ENCODE results near the gene PLP2.
A peak's percentile ranks its signal among the peaks of the same experiment; 100 is the strongest.
"Not testable (repeated sequence)": the region's sequence is repeated elsewhere in the genome, so short reads cannot be mapped to it uniquely, and the experiment has no call there.

PLP2 gene, protein sequence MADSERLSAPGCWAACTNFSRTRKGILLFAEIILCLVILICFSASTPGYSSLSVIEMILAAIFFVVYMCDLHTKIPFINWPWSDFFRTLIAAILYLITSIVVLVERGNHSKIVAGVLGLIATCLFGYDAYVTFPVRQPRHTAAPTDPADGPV

DNA sequence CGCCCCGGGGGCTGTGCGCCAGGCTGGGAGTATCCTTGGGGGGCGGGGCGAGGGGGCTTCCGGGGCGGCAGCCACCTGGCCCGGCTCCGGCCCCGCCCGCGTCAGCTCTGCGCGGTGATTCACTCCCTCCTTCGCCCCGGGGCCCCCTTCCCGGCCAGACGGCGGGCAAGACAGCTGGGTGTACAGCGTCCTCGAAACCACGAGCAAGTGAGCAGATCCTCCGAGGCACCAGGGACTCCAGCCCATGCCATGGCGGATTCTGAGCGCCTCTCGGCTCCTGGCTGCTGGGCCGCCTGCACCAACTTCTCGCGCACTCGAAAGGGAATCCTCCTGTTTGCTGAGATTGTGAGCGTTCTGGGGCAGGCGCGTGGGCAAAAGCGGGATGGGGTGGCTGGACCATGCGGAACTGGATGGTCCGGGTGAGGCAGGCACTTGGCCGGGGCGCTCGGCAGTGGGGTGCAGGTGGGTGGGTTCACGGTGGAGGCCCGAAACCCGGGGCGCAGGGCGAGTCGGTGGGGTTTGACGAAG is at the start of gene PLP2:
TSS of gene PLP2 (plus strand) at position 147 of the 528 bp plus-strand sequence. CDS start at position 250, 103 bp downstream.
- H3K4me3 ChIP-seq (ENCODE audit: low read depth, low read length): peak within 1 kb of the TSS; percentile 69
- TF ChIP-seq, protein P1, sequence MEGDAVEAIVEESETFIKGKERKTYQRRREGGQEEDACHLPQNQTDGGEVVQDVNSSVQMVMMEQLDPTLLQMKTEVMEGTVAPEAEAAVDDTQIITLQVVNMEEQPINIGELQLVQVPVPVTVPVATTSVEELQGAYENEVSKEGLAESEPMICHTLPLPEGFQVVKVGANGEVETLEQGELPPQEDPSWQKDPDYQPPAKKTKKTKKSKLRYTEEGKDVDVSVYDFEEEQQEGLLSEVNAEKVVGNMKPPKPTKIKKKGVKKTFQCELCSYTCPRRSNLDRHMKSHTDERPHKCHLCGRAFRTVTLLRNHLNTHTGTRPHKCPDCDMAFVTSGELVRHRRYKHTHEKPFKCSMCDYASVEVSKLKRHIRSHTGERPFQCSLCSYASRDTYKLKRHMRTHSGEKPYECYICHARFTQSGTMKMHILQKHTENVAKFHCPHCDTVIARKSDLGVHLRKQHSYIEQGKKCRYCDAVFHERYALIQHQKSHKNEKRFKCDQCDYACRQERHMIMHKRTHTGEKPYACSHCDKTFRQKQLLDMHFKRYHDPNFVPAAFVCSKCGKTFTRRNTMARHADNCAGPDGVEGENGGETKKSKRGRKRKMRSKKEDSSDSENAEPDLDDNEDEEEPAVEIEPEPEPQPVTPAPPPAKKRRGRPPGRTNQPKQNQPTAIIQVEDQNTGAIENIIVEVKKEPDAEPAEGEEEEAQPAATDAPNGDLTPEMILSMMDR (IDR thresholded peaks at IDR 0.05; ENCODE audit: low read depth, low read length): no peak

DNA sequence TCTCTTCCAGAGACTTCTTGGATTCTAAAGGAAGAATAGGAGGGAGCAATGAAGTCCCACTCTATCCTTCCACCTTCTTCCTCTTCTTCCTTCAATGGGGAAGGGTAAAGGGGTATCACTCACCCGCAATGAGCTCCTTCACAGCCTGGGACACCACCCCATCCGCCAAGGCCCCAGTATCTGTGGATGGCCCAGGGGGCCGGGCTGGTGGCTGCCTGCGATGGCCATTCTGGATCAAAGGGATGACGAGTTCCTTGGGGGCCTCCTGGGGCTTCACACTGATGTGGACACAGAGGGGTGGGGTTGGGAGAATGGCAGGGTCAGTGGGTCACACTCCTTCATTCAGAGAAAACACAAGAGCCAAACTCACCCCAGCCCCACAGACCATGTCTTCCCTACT is 49.2 kb upstream of the PLP2 start:
- peak overlapping the region; percentile 81 for H3K4me3 ChIP-seq (ENCODE audit: low read depth, low read length)
- TF ChIP-seq, protein P1 (IDR thresholded peaks at IDR 0.05; ENCODE audit: low read depth, low read length): no peak

DNA sequence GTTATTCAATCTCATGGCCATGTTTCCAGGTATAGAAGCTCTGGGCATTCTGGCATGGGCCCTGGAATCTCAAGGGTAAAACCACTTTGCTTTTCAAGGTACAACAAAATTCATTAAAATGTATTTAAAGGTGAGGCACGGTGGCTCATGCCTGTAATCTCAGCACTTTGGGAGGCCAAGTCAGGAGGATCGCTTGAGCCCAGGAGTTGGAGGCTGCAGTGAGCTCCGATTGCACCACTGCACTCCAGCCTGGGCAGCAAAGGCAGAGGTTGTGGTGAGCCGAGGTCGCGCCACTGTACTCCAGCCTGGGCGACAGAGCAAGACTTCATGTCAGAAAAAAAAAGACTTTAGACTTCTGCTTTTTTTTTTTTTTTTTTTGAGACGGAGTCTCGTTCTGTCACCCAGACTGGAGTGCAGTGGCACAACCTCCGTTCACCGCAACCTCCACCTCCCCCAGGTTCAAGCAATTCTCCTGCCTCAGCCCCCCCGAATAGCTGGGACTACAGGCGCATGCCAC is 43.9 kb upstream of the PLP2 start:
- H3K4me3 ChIP-seq (ENCODE audit: low read depth, low read length): not testable (repeated sequence)

DNA sequence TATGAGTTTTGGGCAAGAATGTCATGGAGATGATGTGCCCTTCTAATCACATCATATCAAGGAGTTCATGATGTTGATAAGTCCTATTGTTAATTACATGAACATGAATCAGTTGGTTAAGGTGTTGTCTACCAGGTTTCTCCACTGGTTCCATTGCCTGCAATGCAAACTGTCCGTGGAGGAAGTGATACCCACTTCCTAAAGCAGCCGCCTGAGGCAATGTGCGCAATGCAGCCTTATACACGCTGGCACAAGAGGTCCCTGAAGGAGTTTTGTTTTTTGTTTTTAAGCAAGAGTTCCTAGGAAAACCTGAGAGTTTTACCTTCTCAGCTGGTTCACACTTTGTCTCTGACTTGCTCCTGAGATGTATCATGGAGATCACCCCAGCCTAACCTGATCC is 42.3 kb upstream of the PLP2 start:
- TF ChIP-seq, protein P1 (IDR thresholded peaks at IDR 0.05; ENCODE audit: low read depth, low read length): no peak
- H3K4me3 ChIP-seq (ENCODE audit: low read depth, low read length): no peak overlapping the region

DNA sequence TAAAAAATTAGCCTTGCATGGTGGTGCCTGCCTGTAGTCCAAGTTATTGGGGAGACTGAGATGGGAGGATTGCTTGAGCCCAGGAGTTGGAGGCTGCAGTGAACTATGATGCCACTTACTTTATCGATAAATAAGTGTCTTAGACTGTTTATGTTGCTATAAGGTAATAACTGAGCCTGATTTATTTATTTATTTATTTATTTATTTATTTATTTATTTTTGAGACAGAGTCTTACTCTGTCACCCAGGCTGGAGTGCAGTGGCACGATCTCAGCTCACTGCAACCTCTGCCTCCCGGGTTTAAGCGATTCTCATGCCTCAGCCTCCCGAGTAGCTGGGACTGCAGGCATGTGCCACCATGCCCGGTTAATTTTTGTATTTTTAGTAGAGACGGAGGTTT is 39.4 kb upstream of the PLP2 start:
- not testable (repeated sequence) for H3K4me3 ChIP-seq (ENCODE audit: low read depth, low read length)

DNA sequence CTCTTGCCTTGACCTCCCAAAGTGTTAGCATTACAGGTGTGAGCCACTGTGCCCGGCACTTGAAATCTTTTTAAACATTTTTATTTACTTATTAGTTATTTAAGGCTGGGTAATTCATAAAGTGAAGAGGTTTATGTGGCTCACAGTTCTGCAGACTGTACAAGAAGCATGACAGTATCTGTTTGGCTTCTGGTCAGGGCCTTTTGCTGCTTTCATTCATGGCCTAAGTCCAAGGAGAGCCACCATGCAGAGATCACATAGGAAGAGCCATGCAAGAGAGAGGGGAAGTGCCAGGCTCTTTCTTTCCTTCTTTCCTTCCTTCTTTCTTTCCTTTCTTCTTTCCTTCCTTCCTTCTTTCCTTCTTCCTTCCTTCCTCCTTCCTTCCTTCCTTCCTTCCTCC is 37.9 kb upstream of the PLP2 start:
- H3K4me3 ChIP-seq (ENCODE audit: low read depth, low read length): no peak overlapping the region
- TF ChIP-seq, protein P1 (IDR thresholded peaks at IDR 0.05; ENCODE audit: low read depth, low read length): no peak

DNA sequence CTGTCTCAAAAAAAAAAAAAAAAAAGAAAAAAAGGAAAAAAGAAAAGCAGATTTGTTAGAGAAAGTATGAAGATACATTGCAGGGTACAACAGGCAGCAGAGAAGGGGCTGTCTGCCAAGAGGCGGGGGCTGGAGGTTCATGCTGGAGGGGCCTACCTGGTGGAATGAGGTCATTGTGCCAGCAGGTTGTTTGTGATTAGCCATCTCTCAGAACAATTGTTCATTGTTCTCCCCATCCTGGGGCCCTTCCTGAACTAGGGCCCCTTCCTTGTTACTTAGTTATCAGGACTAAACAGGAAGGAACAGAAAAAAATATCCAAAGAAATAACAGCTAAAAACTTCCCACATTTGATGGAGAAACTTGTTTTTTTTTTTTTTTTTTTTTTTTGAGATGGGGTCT is 34.2 kb upstream of the PLP2 start:
- TF ChIP-seq, protein P1 (IDR thresholded peaks at IDR 0.05; ENCODE audit: low read depth, low read length): no peak
- H3K4me3 ChIP-seq (ENCODE audit: low read depth, low read length): no peak overlapping the region

DNA sequence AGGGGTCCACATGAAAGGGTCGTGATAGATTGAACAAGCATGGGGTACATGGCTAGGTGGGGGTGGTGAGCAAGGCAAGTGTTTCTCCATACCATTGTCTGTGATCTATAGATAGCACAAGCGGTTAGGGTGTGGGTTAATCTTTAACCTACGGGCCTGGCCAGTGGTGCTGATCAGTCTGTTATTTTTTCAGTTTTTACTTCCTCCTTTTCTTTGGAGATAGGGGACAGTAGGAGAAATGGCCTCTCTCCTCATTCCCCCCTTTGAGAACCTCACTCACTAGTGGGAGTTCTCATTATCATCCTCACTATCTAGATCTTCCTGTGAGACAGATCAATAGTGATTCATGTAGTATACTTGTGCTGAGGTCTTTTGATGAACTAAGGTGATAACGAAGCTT is 32.0 kb upstream of the PLP2 start:
- TF ChIP-seq, protein P1 (IDR thresholded peaks at IDR 0.05; ENCODE audit: low read depth, low read length): no peak
- no peak overlapping the region for H3K4me3 ChIP-seq (ENCODE audit: low read depth, low read length)

DNA sequence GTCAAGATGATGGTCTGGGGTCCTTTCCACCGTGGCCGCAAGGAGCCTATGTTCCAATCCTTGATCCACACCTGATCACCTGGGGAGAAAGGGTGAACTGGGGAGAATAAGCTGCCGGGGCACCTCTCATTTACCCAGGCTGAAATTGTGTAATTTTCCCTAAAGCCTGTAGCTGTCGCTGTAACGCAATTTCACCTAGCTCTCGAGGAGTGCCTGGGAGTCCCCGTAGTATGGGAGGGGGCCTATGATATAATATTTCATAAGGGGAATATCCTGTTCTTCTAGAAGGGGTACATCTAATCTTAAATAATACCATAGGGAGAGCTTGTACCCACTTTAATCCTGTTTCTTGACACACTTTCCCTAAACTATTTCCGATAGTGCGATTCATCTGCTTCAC is 29.4 kb upstream of the PLP2 start:
- not testable (repeated sequence) for H3K4me3 ChIP-seq (ENCODE audit: low read depth, low read length)

DNA sequence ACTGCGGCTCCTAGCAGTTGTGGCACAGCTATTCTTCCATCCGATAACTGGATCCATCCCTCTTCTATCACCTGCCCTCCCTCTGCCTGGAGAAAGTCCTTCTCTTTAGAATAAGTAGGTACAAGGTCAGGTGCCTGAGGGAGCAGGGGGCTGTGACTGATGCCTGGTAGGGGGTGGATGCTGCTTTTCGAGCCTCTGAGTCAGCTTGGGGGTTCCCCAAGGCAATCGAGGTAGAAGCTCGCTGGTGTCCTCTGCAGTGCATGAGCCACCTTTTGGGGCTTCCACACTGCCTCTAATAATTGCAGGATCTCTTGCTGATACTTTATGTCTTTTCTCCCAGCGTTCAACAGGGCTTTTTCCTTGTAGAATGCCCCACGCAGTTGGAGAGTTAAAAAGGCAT is 28.5 kb upstream of the PLP2 start:
- not testable (repeated sequence) for H3K4me3 ChIP-seq (ENCODE audit: low read depth, low read length)
